K562 (cell line): Measurements from ENCODE around the gene PREX1. TPM values are rescaled to one million over a fixed set of nuclear protein-coding genes. Genes with fewer than 3 reads are reported as not detected.

ENCODE experiments used
- ATAC-seq: fragments of 200-7000 bp; cut with Tn5 transposase; 3 replicates; pipeline ENCODE4 v1.9.1; 2020; ENCODE audit warnings: moderate library complexity
- BruUV-seq: library from RNA; stranded (reverse); fragments of 400-500 nt; replicated peaks from 2 replicates; lab custom pipeline; 2021; lab: Mats Ljungman, UMichigan
- CTCF ChIA-PET: fragments of 300-600 bp; formaldehyde crosslinking; extraction: SDS; loops from one replicate; lab custom pipeline; 2021; ENCODE audit warnings: low intra/inter-chr PET ratio; lab: Yijun Ruan, JAX
- POLR2A ChIA-PET: fragments of 300-600, 350-650 bp; sonication (Branson Sonifier 250); formaldehyde crosslinking; extraction: SDS; loops from one replicate; lab custom pipeline; 2021; ENCODE audit warnings: antibody characterized with exemption, inconsistent platforms; lab: Yijun Ruan, JAX
- DNase-seq, 4 experiments: peaks; one replicate each; pipeline versions ENCODE4 v3.0.0 to v3.0.0-alpha.2; 2011 to 2018; ENCODE audit warnings: low spot score in 3 of 4, mixed read lengths in 3 of 4; ENCODE audit errors: extremely low read depth in 1 of 4
- FAIRE-seq: peaks from 2 replicates; lab custom pipeline; 2011; peaks lifted over from hg19 to GRCh38; lab: Jason Lieb, UNC
- H2AFZ ChIP-seq: 2 replicates; pipeline ENCODE4 v1.6.0; 2011; ENCODE audit warnings: low read depth, low read length, control low read depth, inconsistent platforms
- H3K27ac ChIP-seq: fragments of 200-600 bp; 3 replicates; pipeline ENCODE4 v1.8.0; 2011; ENCODE audit warnings: low read depth, mild to moderate bottlenecking, control low read depth, inconsistent platforms, low read length, moderate library complexity, mixed read lengths; ENCODE audit errors: extremely low read depth
- H3K27me3 ChIP-seq, 2 experiments: fragments of 300-600 bp in 1 of 2; 2 replicates in 1 of 2; 3 replicates in 1 of 2; pipeline versions ENCODE4 v1.6.0 to v1.8.0; 2011; ENCODE audit warnings: inconsistent platforms in 2 of 2, low read length in 2 of 2, mild to moderate bottlenecking in 1 of 2, mixed read lengths in 1 of 2, moderate library complexity in 1 of 2; ENCODE audit not compliant: control insufficient read depth in 2 of 2, insufficient read depth in 2 of 2
- H3K36me3 ChIP-seq: fragments of 300-600 bp; 3 replicates; pipeline ENCODE4 v1.8.0; 2011; ENCODE audit warnings: mild to moderate bottlenecking, low read length, inconsistent platforms; ENCODE audit not compliant: control insufficient read depth, insufficient read depth
- H3K4me1 ChIP-seq, 2 experiments: fragments of 200-600 bp in 1 of 2; replicated peaks in 1 of 2; 2 replicates in 1 of 2; 3 replicates in 1 of 2; pipeline versions ENCODE4 v1.5.1 to v1.8.0; 2011; ENCODE audit warnings: inconsistent platforms in 2 of 2, low read length in 2 of 2, mild to moderate bottlenecking in 1 of 2, mixed read lengths in 1 of 2, moderate library complexity in 1 of 2; ENCODE audit not compliant: control insufficient read depth in 2 of 2, insufficient read depth in 2 of 2
- H3K4me2 ChIP-seq: 2 replicates; pipeline ENCODE4 v1.6.1; 2011; ENCODE audit warnings: low read length, control low read depth, inconsistent platforms, mixed read lengths; ENCODE audit not compliant: insufficient read depth
- H3K4me3 ChIP-seq: fragments of 200-600 bp; sonication (generic), shearing (Covaris generic); 2 replicates; pipeline ENCODE4 v1.5.1; 2016; ENCODE audit warnings: control low read depth, inconsistent platforms
- H3K79me2 ChIP-seq: fragments of 200-600 bp; 3 replicates; pipeline ENCODE4 v1.8.0; 2011; ENCODE audit warnings: low read length, inconsistent platforms; ENCODE audit not compliant: control insufficient read depth, insufficient read depth
- H3K9ac ChIP-seq, 2 experiments: 2 replicates each; pipeline versions ENCODE4 v1.6.0 to v1.6.1; 2011; ENCODE audit warnings: low read depth in 2 of 2, low read length in 2 of 2, control low read depth in 1 of 2, inconsistent platforms in 1 of 2, mild to moderate bottlenecking in 1 of 2, mixed read lengths in 1 of 2; ENCODE audit not compliant: insufficient read depth in 1 of 2
- H3K9me1 ChIP-seq: one replicate; pipeline ENCODE4 v1.6.0; 2011; ENCODE audit warnings: inconsistent platforms, mild to moderate bottlenecking, low read length, moderate library complexity; ENCODE audit not compliant: control insufficient read depth, insufficient read depth
- H3K9me3 ChIP-seq: replicated peaks from 2 replicates; pipeline ENCODE4 v1.5.1; 2011; ENCODE audit warnings: low read depth, low read length, inconsistent platforms; ENCODE audit not compliant: control insufficient read depth, insufficient read depth
- H4K20me1 ChIP-seq: replicated peaks from 2 replicates; pipeline ENCODE4 v1.6.1; 2011; ENCODE audit warnings: low read length, inconsistent platforms, mixed read lengths; ENCODE audit not compliant: control insufficient read depth, insufficient read depth
- ADNP ChIP-seq: fragments of 200-800 bp; sonication (Bioruptor generic); IDR thresholded peaks from 2 replicates; pipeline ENCODE4 v1.6.1; 2016; ENCODE audit warnings: missing genetic modification characterization, missing compliant biosample characterization
- IRF9 ChIP-seq: fragments of 450-650 bp; IDR thresholded peaks from 2 replicates; pipeline ENCODE4 v1.6.1; 2016; ENCODE audit warnings: missing biosample characterization, missing genetic modification characterization
- PCBP2 ChIP-seq: fragments of 200-400 bp; formaldehyde crosslinking; IDR thresholded peaks from 2 replicates; pipeline ENCODE4 v1.6.1; 2018; ENCODE audit warnings: low read length, low read depth, mild to moderate bottlenecking, moderate library complexity; ENCODE audit not compliant: poor library complexity, severe bottlenecking
- RBBP5 ChIP-seq: fragments of 200-600 bp; sonication (generic); IDR thresholded peaks from 2 replicates; pipeline ENCODE4 v1.6.1; 2012; ENCODE audit warnings: borderline replicate concordance, mild to moderate bottlenecking, low read length, control low read depth, inconsistent platforms; ENCODE audit not compliant: insufficient read depth, poor library complexity, severe bottlenecking
- SRSF9 ChIP-seq: fragments of 200-400 bp; formaldehyde crosslinking; IDR thresholded peaks from 2 replicates; pipeline ENCODE4 v1.6.1; 2017; ENCODE audit warnings: low read depth, low read length, borderline replicate concordance
- TAL1 ChIP-seq: fragments of 450-650 bp; IDR thresholded peaks from 2 replicates; pipeline ENCODE4 v1.6.1; 2016; ENCODE audit warnings: mild to moderate bottlenecking
- TGIF2 ChIP-seq: sonication (generic); formaldehyde crosslinking; IDR thresholded peaks from 2 replicates; pipeline ENCODE4 v1.8.1; 2022; ENCODE audit warnings: mild to moderate bottlenecking, missing genetic modification reagents, moderate library complexity
- ZBTB17 ChIP-seq: fragments of 450-650 bp; formaldehyde crosslinking; IDR thresholded peaks from 2 replicates; pipeline ENCODE4 v1.4.0; 2020; ENCODE audit warnings: mild to moderate bottlenecking
- ZFP30 ChIP-seq: fragments of 250-450 bp; sonication (Bioruptor Pico); IDR thresholded peaks from 2 replicates; pipeline ENCODE4 v1.8.0; 2022; ENCODE audit warnings: moderate library complexity, mild to moderate bottlenecking, inconsistent platforms, borderline replicate concordance
- ZNF140 ChIP-seq: fragments of 250-450 bp; sonication (Bioruptor Pico); IDR thresholded peaks from 2 replicates; pipeline ENCODE4 v1.8.0; 2021; ENCODE audit warnings: moderate library complexity, mild to moderate bottlenecking, inconsistent platforms
- ZNF324 ChIP-seq: fragments of 250-450 bp; sonication (Bioruptor Pico); IDR thresholded peaks from 2 replicates; pipeline ENCODE4 v1.4.0; 2020; ENCODE audit warnings: mild to moderate bottlenecking
- ZNF354B ChIP-seq: fragments of 250-450 bp; sonication (Bioruptor Pico); IDR thresholded peaks from 2 replicates; pipeline ENCODE4 v1.4.0; 2020
- ZNF445 ChIP-seq: fragments of 250-450 bp; sonication (Bioruptor Pico); IDR thresholded peaks from 2 replicates; pipeline ENCODE4 v1.4.0; 2020; ENCODE audit warnings: low read depth, mild to moderate bottlenecking, moderate library complexity
- ZSCAN29 ChIP-seq: fragments of 450-650 bp; IDR thresholded peaks from 2 replicates; pipeline ENCODE4 v1.6.1; 2017
- WGBS: fragments of 100-300 bp; shearing (Covaris generic); methylation state at CpG from one replicate; pipeline ENCODE4 v1.1.6; 2016; ENCODE audit warnings: low coverage, mixed read lengths; ENCODE audit not compliant: insufficient coverage; ENCODE audit errors: missing lambda C conversion rate; 5-methylcytosine and 5-hydroxymethylcytosine counted together
- in situ Hi-C: fragments of 300-500 bp; cut with MboI; formaldehyde crosslinking; loops from 4 replicates; pipeline ENCODE4 v1.15.0; 2018; ENCODE audit warnings: inconsistent platforms, mixed read lengths
- intact Hi-C: fragments of 100-400 bp; cut with micrococcal nuclease; formaldehyde crosslinking; loops from 2 replicates; pipeline ENCODE4 v1.14.2; 2022
- polyA plus RNA-seq, 8 experiments: library from polyadenylated mRNA; depleted of rRNA in 4 of 8; stranded (reverse) in 5 of 8; unstranded in 3 of 8; fragments of >200 nt; fragmentation: Nextera tagmentation in 2 of 8; fragmentation: Illumina TruSeq in 1 of 8; extraction: Ambion mirVana in 2 of 8; extraction: Trizol in 1 of 8; gene quantifications; 2 replicates each; pipeline versions ENCODE4 v1.2.1 to v1.2.3, GENCODE V29; 2011 to 2014; ENCODE audit warnings: inconsistent platforms in 1 of 8, missing spikeins in 1 of 8
- total RNA-seq, 7 experiments: library from RNA; depleted of rRNA in 6 of 7; stranded (reverse); fragments of >200 nt in 6 of 7; fragmentation: Illumina TruSeq in 2 of 7; extraction: Trizol in 2 of 7; gene quantifications; 2 replicates each; pipeline versions ENCODE4 v1.2.1 to v1.2.3, GENCODE V29; 2011 to 2021; ENCODE audit warnings: low replicate concordance in 1 of 7
- TF ChIP-seq, protein P1 (sequence below): fragments of 450-650 bp; formaldehyde crosslinking; IDR thresholded peaks from 2 replicates; pipeline ENCODE4 v1.4.0; 2020; ENCODE audit warnings: mild to moderate bottlenecking, moderate library complexity
- TF ChIP-seq, protein P2 (sequence below): fragments of 450-650 bp; IDR thresholded peaks from 2 replicates; pipeline ENCODE4 v1.7.0; 2016; ENCODE audit warnings: borderline replicate concordance

PREX1 gene
- total and polyA plus RNA-seq, 9 of the 15 experiments (the other 6 are each of a cell fraction or from before 2014, with no cell fraction given) = 0.37 to 10.4 (median 4.8) TPM

- Histone ChIP-seq H3K36me3 (no peaks in the 10 kb centered on the region), H3K9me1 (no peaks in the 10 kb centered on the region), H3K9ac (no peak overlapping the region), H3K9me3 (no peaks in the 10 kb centered on the region), H2AFZ (no peak overlapping the region), H3K79me2 (no peaks in the 10 kb centered on the region), H3K4me3 (no peak overlapping the region), H3K4me1 (no peaks in the 10 kb centered on the region), H3K4me2 (no peak overlapping the region), H3K27me3 (peaks cover 8 to 64% of the 10 kb centered on the region in 2 experiments; a peak in 4 of 5 replicates), H4K20me1 (no peaks in the 10 kb centered on the region; the same call in 1 of the 2 replicates), H3K27ac (no peak overlapping the region)
- no TSS peak for BruUV-seq
- ChIA-PET CTCF (no interaction called here), POLR2A (no interaction called here)
- TF ChIP-seq TGIF2 (CRISPR knock-in tag) = no peak
- TF ChIP-seq, protein P1, sequence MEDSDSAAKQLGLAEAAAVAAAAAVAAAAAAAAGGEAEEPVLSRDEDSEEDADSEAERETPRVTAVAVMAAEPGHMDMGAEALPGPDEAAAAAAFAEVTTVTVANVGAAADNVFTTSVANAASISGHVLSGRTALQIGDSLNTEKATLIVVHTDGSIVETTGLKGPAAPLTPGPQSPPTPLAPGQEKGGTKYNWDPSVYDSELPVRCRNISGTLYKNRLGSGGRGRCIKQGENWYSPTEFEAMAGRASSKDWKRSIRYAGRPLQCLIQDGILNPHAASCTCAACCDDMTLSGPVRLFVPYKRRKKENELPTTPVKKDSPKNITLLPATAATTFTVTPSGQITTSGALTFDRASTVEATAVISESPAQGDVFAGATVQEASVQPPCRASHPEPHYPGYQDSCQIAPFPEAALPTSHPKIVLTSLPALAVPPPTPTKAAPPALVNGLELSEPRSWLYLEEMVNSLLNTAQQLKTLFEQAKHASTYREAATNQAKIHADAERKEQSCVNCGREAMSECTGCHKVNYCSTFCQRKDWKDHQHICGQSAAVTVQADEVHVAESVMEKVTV (CRISPR knock-in tag) = no peak
- TF ChIP-seq ZNF445 (CRISPR knock-in tag) = no peak
- no peak for TF ChIP-seq SRSF9
- TF ChIP-seq ZNF354B (CRISPR knock-in tag) = no peak
- TF ChIP-seq PCBP2 = no peak
- TF ChIP-seq TAL1 = no peak
- TF ChIP-seq, protein P2, sequence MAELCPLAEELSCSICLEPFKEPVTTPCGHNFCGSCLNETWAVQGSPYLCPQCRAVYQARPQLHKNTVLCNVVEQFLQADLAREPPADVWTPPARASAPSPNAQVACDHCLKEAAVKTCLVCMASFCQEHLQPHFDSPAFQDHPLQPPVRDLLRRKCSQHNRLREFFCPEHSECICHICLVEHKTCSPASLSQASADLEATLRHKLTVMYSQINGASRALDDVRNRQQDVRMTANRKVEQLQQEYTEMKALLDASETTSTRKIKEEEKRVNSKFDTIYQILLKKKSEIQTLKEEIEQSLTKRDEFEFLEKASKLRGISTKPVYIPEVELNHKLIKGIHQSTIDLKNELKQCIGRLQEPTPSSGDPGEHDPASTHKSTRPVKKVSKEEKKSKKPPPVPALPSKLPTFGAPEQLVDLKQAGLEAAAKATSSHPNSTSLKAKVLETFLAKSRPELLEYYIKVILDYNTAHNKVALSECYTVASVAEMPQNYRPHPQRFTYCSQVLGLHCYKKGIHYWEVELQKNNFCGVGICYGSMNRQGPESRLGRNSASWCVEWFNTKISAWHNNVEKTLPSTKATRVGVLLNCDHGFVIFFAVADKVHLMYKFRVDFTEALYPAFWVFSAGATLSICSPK = no peak
- TF ChIP-seq ZBTB17 (CRISPR knock-in tag) = no peak
- TF ChIP-seq RBBP5 = no peak
- no peak for TF ChIP-seq IRF9 (tag)
- no peak for TF ChIP-seq ZNF140 (CRISPR knock-in tag)
- TF ChIP-seq ADNP (tag) = no peak
- TF ChIP-seq ZNF324 (CRISPR knock-in tag) = no peak
- TF ChIP-seq ZFP30 (CRISPR knock-in tag) = no peak
- TF ChIP-seq ZSCAN29 = no peak
- WGBS = 1% methylated on average over 9 of the region's 9 CpGs
- DNase-seq = no peak
- intact Hi-C loops (no loop called here), in situ Hi-C loops (no loop called here)
- no peak for FAIRE-seq
- no peak for ATAC-seq
These were observed 223.4 kb downstream of the PREX1 start for GRCh38 chr20:48604426-48604825.
